HepG2 (cell line): ENCODE measurements around the gene MRPL14. TPM values are rescaled to one million over a fixed set of nuclear protein-coding genes. Genes with fewer than 3 reads are reported as not detected.
A peak's percentile ranks its signal among the peaks of the same experiment; 100 is the strongest.

Experiments
- DNMT1 ChIP-seq: sonication (generic); formaldehyde crosslinking; IDR thresholded peaks from 2 replicates; pipeline ENCODE4 v1.5.1; 2020; ENCODE audit warnings: mild to moderate bottlenecking, missing genetic modification reagents
- HDAC2 ChIP-seq: sonication (generic); formaldehyde crosslinking; IDR thresholded peaks from 2 replicates; pipeline ENCODE4 v1.4.0; 2020; ENCODE audit warnings: missing genetic modification reagents
- HOXA3 ChIP-seq: sonication (generic); formaldehyde crosslinking; IDR thresholded peaks from 2 replicates; pipeline ENCODE4 v1.5.0; 2020; ENCODE audit warnings: missing genetic modification reagents
- IKZF4 ChIP-seq: sonication (generic); formaldehyde crosslinking; IDR thresholded peaks from 2 replicates; pipeline ENCODE4 v1.5.1; 2020; ENCODE audit warnings: borderline replicate concordance, mild to moderate bottlenecking, low read depth, missing genetic modification reagents; ENCODE audit errors: not compliant biosample characterization
- IRX3 ChIP-seq: sonication (generic); formaldehyde crosslinking; IDR thresholded peaks from 2 replicates; pipeline ENCODE4 v1.8.1; 2023; ENCODE audit warnings: mild to moderate bottlenecking, low read depth, missing genetic modification reagents, borderline replicate concordance
- KDM3A ChIP-seq: IDR thresholded peaks from 2 replicates; pipeline ENCODE4 v1.6.1; 2018; ENCODE audit warnings: low read depth, missing compliant biosample characterization
- MED1 ChIP-seq: sonication (generic); formaldehyde crosslinking; IDR thresholded peaks from 2 replicates; pipeline ENCODE4 v1.4.0; 2020; ENCODE audit warnings: missing genetic modification reagents
- MTA1 ChIP-seq: sonication (generic); formaldehyde crosslinking; IDR thresholded peaks from 2 replicates; pipeline ENCODE4 v1.4.0; 2020; ENCODE audit warnings: missing genetic modification reagents, mild to moderate bottlenecking, borderline replicate concordance
- TAF1 ChIP-seq: sonication (generic); formaldehyde crosslinking; IDR thresholded peaks from 2 replicates; pipeline ENCODE4 v1.4.0; 2020; ENCODE audit warnings: missing genetic modification reagents
- TEAD3 ChIP-seq: optimal IDR thresholded peaks from 2 replicates; pipeline ENCODE3; 2016; ENCODE audit warnings: borderline replicate concordance
- TGIF2 ChIP-seq: IDR thresholded peaks from 2 replicates; pipeline ENCODE4 v1.6.1; 2016; ENCODE audit warnings: control low read depth, missing compliant biosample characterization
- ZC3H13 ChIP-seq: sonication (generic); formaldehyde crosslinking; IDR thresholded peaks from 2 replicates; pipeline ENCODE4 v1.8.1; 2023; ENCODE audit warnings: mild to moderate bottlenecking, missing genetic modification reagents, moderate library complexity
- ZNF225 ChIP-seq: sonication (generic); formaldehyde crosslinking; IDR thresholded peaks from 2 replicates; pipeline ENCODE4 v1.4.0; 2020; ENCODE audit warnings: mild to moderate bottlenecking, missing genetic modification reagents
- ZNF333 ChIP-seq: sonication (generic); formaldehyde crosslinking; IDR thresholded peaks from 2 replicates; pipeline ENCODE4 v1.4.0; 2020; ENCODE audit warnings: mild to moderate bottlenecking, missing genetic modification reagents, borderline replicate concordance
- ZNF484 ChIP-seq: sonication (generic); formaldehyde crosslinking; IDR thresholded peaks from 2 replicates; pipeline ENCODE4 v1.5.1; 2020; ENCODE audit warnings: mild to moderate bottlenecking, low read depth, missing genetic modification reagents, borderline replicate concordance
- ZNF572 ChIP-seq: sonication (generic); formaldehyde crosslinking; IDR thresholded peaks from 2 replicates; pipeline ENCODE4 v1.5.1; 2020; ENCODE audit warnings: mild to moderate bottlenecking, missing genetic modification reagents
- ZZZ3 ChIP-seq: sonication (generic); formaldehyde crosslinking; IDR thresholded peaks from 2 replicates; pipeline ENCODE4 v1.4.0; 2020; ENCODE audit warnings: missing genetic modification reagents, mild to moderate bottlenecking, borderline replicate concordance
- polyA plus RNA-seq, 8 experiments: library from polyadenylated mRNA; depleted of rRNA in 3 of 8; stranded (reverse) in 7 of 8; unstranded in 1 of 8; fragments of >200 nt; fragmentation: Illumina TruSeq in 4 of 8; extraction: Trizol in 4 of 8; gene quantifications; 2 replicates each; pipeline versions ENCODE4 v1.2.1 to v1.2.3, GENCODE V29; 2011 to 2016; ENCODE audit warnings: low read depth in 4 of 8, missing spikeins in 1 of 8, mixed read lengths in 1 of 8; ENCODE audit not compliant: insufficient read depth in 1 of 8
- total RNA-seq, 5 experiments: library from RNA; depleted of rRNA; stranded (reverse); fragments of >200 nt; fragmentation: Illumina TruSeq; extraction: Trizol; gene quantifications; 2 replicates each; pipeline ENCODE4 v1.2.3, GENCODE V29; 2016; ENCODE audit warnings: low read depth in 1 of 5
- TF ChIP-seq, protein P1 (sequence below): sonication (generic); formaldehyde crosslinking; IDR thresholded peaks from 2 replicates; pipeline ENCODE4 v1.4.0; 2020; ENCODE audit warnings: missing genetic modification reagents
- TF ChIP-seq, protein P2 (sequence below): sonication (generic); formaldehyde crosslinking; IDR thresholded peaks from 2 replicates; pipeline ENCODE4 v1.8.0; 2022; ENCODE audit warnings: mild to moderate bottlenecking, missing genetic modification reagents
- TF ChIP-seq, protein P3 (sequence below): sonication (generic); formaldehyde crosslinking; IDR thresholded peaks from 2 replicates; pipeline ENCODE4 v1.5.0; 2020; ENCODE audit warnings: missing genetic modification reagents
- TF ChIP-seq, protein P4 (sequence below): sonication (generic); formaldehyde crosslinking; IDR thresholded peaks from 2 replicates; pipeline ENCODE4 v1.4.0; 2020; ENCODE audit warnings: missing genetic modification reagents, borderline replicate concordance
- TF ChIP-seq, protein P5 (sequence below): sonication (generic); formaldehyde crosslinking; IDR thresholded peaks from 2 replicates; pipeline ENCODE4 v1.5.1; 2020; ENCODE audit warnings: missing genetic modification reagents, mild to moderate bottlenecking, borderline replicate concordance

Gene MRPL14
- total and polyA plus RNA-seq, 2 of the 13 experiments (the other 11 are each of a cell fraction or from before 2014, with no cell fraction given): 157 to 178 TPM

DNA sequence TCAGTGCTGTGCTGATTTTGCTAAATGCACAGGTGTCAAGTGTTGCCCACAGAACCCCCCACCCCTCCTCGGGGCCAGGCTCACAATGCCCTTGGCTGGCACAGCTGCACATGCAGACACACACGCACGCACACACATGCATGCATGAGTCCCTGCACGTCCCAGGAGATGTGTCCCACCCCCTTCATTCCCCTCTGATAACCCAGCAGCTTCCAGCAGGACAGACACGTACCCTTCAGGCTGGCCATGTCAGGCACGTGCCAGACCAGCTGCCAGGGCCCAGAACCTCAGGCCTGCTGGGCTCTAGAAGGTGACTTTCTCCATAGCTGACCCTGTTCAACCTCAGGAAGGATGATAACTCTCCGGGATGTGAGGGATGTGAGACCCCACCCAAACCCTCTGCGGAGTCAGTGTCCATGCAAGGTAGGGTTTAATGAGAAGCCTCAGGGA lies 44.4 kb downstream of the MRPL14 start (continued):
- TF ChIP-seq TAF1: no peak
- TF ChIP-seq, protein P1, sequence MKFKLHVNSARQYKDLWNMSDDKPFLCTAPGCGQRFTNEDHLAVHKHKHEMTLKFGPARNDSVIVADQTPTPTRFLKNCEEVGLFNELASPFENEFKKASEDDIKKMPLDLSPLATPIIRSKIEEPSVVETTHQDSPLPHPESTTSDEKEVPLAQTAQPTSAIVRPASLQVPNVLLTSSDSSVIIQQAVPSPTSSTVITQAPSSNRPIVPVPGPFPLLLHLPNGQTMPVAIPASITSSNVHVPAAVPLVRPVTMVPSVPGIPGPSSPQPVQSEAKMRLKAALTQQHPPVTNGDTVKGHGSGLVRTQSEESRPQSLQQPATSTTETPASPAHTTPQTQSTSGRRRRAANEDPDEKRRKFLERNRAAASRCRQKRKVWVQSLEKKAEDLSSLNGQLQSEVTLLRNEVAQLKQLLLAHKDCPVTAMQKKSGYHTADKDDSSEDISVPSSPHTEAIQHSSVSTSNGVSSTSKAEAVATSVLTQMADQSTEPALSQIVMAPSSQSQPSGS (CRISPR knock-in tag): no peak
- TF ChIP-seq HOXA3 (CRISPR knock-in tag): peak; percentile 33; the same call in 1 of the 2 replicates
- TF ChIP-seq ZC3H13 (CRISPR knock-in tag): peak; percentile 63; the same call in 1 of the 2 replicates
- no peak for TF ChIP-seq HDAC2
- no peak for TF ChIP-seq IRX3 (CRISPR knock-in tag)
- TF ChIP-seq, protein P2, sequence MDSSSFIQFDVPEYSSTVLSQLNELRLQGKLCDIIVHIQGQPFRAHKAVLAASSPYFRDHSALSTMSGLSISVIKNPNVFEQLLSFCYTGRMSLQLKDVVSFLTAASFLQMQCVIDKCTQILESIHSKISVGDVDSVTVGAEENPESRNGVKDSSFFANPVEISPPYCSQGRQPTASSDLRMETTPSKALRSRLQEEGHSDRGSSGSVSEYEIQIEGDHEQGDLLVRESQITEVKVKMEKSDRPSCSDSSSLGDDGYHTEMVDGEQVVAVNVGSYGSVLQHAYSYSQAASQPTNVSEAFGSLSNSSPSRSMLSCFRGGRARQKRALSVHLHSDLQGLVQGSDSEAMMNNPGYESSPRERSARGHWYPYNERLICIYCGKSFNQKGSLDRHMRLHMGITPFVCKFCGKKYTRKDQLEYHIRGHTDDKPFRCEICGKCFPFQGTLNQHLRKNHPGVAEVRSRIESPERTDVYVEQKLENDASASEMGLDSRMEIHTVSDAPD (CRISPR knock-in tag): no peak
- TF ChIP-seq ZNF484 (CRISPR knock-in tag): no peak
- TF ChIP-seq MTA1 (CRISPR knock-in tag): no peak
- TF ChIP-seq ZNF333: peak; percentile 60; the same call in 1 of the 2 replicates
- TF ChIP-seq, protein P3, sequence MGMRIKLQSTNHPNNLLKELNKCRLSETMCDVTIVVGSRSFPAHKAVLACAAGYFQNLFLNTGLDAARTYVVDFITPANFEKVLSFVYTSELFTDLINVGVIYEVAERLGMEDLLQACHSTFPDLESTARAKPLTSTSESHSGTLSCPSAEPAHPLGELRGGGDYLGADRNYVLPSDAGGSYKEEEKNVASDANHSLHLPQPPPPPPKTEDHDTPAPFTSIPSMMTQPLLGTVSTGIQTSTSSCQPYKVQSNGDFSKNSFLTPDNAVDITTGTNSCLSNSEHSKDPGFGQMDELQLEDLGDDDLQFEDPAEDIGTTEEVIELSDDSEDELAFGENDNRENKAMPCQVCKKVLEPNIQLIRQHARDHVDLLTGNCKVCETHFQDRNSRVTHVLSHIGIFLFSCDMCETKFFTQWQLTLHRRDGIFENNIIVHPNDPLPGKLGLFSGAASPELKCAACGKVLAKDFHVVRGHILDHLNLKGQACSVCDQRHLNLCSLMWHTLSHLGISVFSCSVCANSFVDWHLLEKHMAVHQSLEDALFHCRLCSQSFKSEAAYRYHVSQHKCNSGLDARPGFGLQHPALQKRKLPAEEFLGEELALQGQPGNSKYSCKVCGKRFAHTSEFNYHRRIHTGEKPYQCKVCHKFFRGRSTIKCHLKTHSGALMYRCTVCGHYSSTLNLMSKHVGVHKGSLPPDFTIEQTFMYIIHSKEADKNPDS (CRISPR knock-in tag): no peak
- 0 out of 2 replicates have a peak, but pooled peaks have one; percentile 51 for TF ChIP-seq ZNF572 (CRISPR knock-in tag)
- TF ChIP-seq TEAD3 (CRISPR knock-in tag): no peak
- no peak for TF ChIP-seq ZNF225 (CRISPR knock-in tag)
- TF ChIP-seq KDM3A: no peak
- TF ChIP-seq IKZF4 (CRISPR knock-in tag): no peak
- TF ChIP-seq MED1 (CRISPR knock-in tag): 0 out of 2 replicates have a peak, but pooled peaks have one; percentile 36
- TF ChIP-seq, protein P4, sequence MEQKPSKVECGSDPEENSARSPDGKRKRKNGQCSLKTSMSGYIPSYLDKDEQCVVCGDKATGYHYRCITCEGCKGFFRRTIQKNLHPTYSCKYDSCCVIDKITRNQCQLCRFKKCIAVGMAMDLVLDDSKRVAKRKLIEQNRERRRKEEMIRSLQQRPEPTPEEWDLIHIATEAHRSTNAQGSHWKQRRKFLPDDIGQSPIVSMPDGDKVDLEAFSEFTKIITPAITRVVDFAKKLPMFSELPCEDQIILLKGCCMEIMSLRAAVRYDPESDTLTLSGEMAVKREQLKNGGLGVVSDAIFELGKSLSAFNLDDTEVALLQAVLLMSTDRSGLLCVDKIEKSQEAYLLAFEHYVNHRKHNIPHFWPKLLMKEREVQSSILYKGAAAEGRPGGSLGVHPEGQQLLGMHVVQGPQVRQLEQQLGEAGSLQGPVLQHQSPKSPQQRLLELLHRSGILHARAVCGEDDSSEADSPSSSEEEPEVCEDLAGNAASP (CRISPR knock-in tag): no peak
- TF ChIP-seq TGIF2 (CRISPR knock-in tag): no peak
- TF ChIP-seq DNMT1 (CRISPR knock-in tag): no peak
- no peak for TF ChIP-seq ZZZ3 (CRISPR knock-in tag)
- TF ChIP-seq, protein P5, sequence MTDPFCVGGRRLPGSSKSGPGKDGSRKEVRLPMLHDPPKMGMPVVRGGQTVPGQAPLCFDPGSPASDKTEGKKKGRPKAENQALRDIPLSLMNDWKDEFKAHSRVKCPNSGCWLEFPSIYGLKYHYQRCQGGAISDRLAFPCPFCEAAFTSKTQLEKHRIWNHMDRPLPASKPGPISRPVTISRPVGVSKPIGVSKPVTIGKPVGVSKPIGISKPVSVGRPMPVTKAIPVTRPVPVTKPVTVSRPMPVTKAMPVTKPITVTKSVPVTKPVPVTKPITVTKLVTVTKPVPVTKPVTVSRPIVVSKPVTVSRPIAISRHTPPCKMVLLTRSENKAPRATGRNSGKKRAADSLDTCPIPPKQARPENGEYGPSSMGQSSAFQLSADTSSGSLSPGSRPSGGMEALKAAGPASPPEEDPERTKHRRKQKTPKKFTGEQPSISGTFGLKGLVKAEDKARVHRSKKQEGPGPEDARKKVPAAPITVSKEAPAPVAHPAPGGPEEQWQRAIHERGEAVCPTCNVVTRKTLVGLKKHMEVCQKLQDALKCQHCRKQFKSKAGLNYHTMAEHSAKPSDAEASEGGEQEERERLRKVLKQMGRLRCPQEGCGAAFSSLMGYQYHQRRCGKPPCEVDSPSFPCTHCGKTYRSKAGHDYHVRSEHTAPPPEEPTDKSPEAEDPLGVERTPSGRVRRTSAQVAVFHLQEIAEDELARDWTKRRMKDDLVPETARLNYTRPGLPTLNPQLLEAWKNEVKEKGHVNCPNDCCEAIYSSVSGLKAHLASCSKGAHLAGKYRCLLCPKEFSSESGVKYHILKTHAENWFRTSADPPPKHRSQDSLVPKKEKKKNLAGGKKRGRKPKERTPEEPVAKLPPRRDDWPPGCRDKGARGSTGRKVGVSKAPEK (CRISPR knock-in tag): no peak
